GM15510 (cell line): ENCODE data around the gene PLCH1.

ENCODE experiments used
- POLR2A ChIP-seq: IDR thresholded peaks from 3 replicates; pipeline ENCODE4 v1.6.1; 2011; ENCODE audit warnings: borderline replicate concordance; ENCODE audit not compliant: insufficient read length; ENCODE audit errors: extremely low read depth

Gene PLCH1

GRCh38 chr3:155736381-155736780, 8.5 kb downstream of the PLCH1 start:
- TF ChIP-seq POLR2A: no peak

DNA sequence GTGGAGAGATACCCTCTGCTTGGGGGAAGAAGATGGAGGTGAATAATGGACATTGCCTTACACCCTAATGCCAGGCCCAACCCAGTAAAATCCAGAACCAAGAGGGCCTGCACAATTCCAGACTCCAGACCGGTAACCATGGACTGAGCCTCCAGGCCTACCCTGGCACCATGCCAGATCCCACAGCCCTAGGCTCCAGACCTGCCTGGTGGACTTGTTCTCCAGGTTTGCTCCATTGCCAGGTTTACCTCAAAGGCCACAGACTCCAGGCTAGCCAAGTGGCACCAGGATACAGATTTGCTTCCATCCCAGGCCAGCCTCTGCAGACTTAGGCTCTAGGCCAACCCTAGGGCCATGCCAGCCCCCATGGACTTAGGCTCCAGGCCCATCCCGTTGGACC, 14.0 kb downstream of the PLCH1 start:
- no peak for TF ChIP-seq POLR2A

DNA sequence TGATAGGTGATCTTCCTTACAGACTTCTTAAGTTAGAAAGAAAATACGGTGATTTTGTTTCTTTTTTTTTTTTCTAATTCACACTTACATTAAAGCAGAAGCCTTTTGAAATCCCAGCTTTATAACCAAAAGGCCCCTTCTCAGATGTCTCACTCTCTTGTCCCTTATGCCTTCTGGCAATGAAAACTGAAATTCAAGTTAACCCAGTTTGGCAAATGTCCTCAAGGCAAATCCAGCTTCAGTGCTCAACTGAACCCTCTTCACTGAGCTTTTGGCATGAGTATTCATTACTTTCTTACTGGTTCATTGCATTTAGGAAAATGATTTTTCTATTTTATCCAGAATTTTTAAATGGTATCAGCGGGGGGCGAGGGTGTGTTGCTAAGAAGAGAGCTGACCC, 17.0 kb downstream of the PLCH1 start:
- TF ChIP-seq POLR2A: no peak

- no peak for TF ChIP-seq POLR2A
Measured at GRCh38 chr3:155714295-155714718, 30.6 kb downstream of the PLCH1 start.

GRCh38 chr3:155712008-155712407, 32.9 kb downstream of the PLCH1 start:
- no peak for TF ChIP-seq POLR2A

GRCh38 chr3:155704771-155705559, 39.9 kb downstream of the PLCH1 start:
- TF ChIP-seq POLR2A: no peak

GRCh38 chr3:155704061-155704460, 40.8 kb downstream of the PLCH1 start:
- TF ChIP-seq POLR2A: no peak

DNA sequence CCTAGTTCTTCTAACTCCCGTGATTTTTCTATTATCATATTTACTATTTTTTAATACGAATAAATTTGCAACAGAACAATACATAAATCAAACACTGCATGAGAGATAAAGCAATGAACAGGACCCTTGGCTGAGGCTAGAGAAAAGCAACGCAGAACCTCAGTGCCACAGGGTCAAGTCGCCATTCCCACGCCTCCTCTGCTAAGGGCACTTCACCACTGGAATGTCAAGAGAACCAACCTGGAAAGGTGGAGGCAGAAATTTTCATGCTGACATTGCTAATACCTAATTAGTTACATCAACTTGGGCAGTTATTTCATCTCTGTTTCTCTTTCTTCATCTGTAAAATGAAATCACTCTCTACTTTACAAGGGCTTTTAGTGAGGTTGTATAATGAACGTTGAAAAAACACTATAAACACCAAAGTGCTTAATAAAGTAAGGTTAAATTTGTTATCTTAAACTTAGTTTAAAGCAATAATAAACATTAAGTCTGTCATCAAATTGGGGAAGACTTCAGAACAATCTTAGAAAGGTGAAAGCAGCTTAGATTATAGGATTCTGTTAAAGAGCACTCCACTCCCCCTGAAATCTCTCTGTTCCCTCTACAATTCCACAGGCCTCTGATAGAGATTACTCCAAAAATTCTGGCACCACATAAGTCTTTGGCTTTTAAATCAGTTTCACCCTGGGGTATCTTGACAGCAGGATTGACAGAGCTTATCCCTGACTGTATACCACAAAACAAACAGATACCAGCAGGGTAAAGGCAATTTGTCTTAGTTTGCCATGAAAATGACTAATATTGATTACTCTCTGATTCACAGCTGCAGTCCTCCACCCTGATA, 41.9 kb downstream of the PLCH1 start:
- TF ChIP-seq POLR2A: no peak

- TF ChIP-seq POLR2A: no peak
Measured at GRCh38 chr3:155701882-155702465, 42.9 kb downstream of the PLCH1 start.

DNA sequence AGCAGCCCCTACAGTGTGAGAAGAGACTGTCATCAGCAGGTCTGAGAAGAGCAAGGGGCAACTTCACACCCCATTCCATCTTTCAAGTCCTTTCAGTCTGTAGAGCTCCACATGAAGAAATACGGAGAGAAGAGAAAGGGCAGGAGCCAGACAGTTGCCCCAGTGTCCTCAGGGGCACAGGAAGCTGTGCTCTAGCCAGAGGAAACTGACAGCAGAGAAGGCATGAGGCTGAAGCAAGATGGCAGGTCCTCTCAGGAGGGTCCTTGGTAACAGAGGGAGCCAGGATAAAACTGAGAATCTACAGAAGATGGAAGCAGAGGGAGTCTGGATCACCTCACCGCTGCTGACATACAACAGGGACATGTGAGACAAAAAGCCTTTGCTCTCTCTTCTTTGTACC, 47.3 kb downstream of the PLCH1 start:
- no peak for TF ChIP-seq POLR2A

DNA sequence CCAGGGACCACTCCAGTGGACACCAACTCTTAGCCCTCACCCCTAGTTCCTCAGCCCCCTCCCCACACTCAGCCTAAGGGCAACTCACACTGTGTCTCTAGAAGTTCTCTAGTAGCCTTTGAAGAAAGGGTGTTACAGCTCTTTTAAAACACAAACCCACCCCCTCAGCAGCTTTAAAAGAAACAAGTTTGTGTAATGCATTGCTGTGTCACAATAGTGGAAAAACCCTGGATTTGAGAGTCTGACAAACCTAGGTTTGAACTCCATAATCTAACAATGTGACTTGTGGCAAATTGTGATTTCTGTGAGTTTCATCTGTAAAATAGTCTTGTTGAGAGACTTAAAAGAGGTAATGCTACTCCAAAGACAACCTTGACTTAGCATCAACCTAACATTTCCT, 54.0 kb downstream of the PLCH1 start:
- TF ChIP-seq POLR2A: no peak

GRCh38 chr3:155688481-155688880, 56.4 kb downstream of the PLCH1 start:
- TF ChIP-seq POLR2A: no peak

DNA sequence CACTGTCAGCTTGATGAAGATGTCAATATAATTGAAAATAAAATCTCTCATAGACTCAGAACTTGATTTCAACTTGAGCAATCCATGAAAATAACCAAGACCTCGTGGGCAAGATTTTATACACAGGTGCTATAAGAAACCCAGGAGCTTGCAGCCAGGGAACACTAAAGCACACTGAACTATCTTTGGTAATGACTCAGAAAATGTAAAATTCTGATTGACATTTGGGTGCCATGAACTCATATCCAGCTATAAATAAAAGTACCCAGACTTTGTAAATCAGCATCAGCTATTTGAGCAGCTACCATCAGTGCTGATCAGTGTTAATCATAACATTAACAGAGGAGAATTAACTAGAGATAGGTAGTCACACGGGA, 61.5 kb downstream of the PLCH1 start:
- TF ChIP-seq POLR2A: no peak

GRCh38 chr3:155682426-155683343, 62.2 kb downstream of the PLCH1 start:
- no peak for TF ChIP-seq POLR2A
